Colonic mucosa (tissue), 4 donors: ENCODE data around the gene TCP1. TPM values are rescaled to one million over a fixed set of nuclear protein-coding genes. Genes with fewer than 3 reads are reported as not detected.
"Not testable (repeated sequence)": the region's sequence is repeated elsewhere in the genome, so short reads cannot be mapped to it uniquely, and the experiment has no call there.

Experiments
- DNase-seq: peaks from one replicate; pipeline ENCODE4 v3.0.0-alpha.2; 2020
- H3K27ac ChIP-seq: fragments of 200-600 bp; one replicate; pipeline ENCODE4 v1.8.0; 2021
- H3K27me3 ChIP-seq: fragments of 200-600 bp; one replicate; pipeline ENCODE4 v1.8.0; 2021
- H3K36me3 ChIP-seq: fragments of 200-600 bp; one replicate; pipeline ENCODE4 v1.8.0; 2021
- H3K4me1 ChIP-seq: fragments of 200-600 bp; one replicate; pipeline ENCODE4 v1.8.0; 2021; ENCODE audit warnings: mild to moderate bottlenecking
- H3K4me3 ChIP-seq: fragments of 200-600 bp; one replicate; pipeline ENCODE4 v1.8.0; 2021
- H3K9ac ChIP-seq, 2 donors: one replicate each; pipeline ENCODE4 v1.7.0; 2013; ENCODE audit warnings: control low read depth in 2 of 2, low read depth in 2 of 2, low read length in 2 of 2
- H3K9me3 ChIP-seq: fragments of 200-600 bp; one replicate; pipeline ENCODE4 v1.8.0; 2021
- CTCF ChIP-seq: fragments of 200-600 bp; IDR thresholded peaks from one replicate; pipeline ENCODE4 v1.8.0; 2022; ENCODE audit warnings: antibody characterized with exemption, mild to moderate bottlenecking
- intact Hi-C: fragments of 100-400 bp; cut with DNase I; formaldehyde crosslinking; loops from one replicate; pipeline ENCODE4 v1.14.1; 2022
- total RNA-seq, 2 donors: library from RNA; stranded (reverse); fragmentation: NEBNext Ultra II Directional in 1 of 2; extraction: Animal tissue kit (Norgen Biotek cat#: 25700) in 1 of 2; gene quantifications; one replicate each; pipeline ENCODE4 v1.2.1, GENCODE V29; 2021
- donor health status: healthy.
- donor health status: DM: no; HTN: no; CAD: no.
- donor health status: DM: no; HTN: no; CAD: no.

The TCP1 gene
- total RNA-seq, 2 donors from 2014 or later: 163 to 294 TPM

- DNase-seq: no peak
- H3K9me3 ChIP-seq: no peaks in the 10 kb centered on the region
- H3K27ac ChIP-seq: no peak overlapping the region
- no peak overlapping the region for H3K9ac ChIP-seq
- H3K4me3 ChIP-seq: no peak overlapping the region
- H3K27me3 ChIP-seq: no peaks in the 10 kb centered on the region
- TF ChIP-seq CTCF: no peak
- no peaks in the 10 kb centered on the region for H3K4me1 ChIP-seq
- H3K36me3 ChIP-seq: no peaks in the 10 kb centered on the region
- intact Hi-C loops: no loop called here
Observed at GRCh38 chr6:159805440-159806020, 16.1 kb upstream of the TCP1 start.

GRCh38 chr6:159804504-159804903 is 15.1 kb upstream of the TCP1 start:
- peak; percentile 36 for DNase-seq
- no peaks in the 10 kb centered on the region for H3K36me3 ChIP-seq
- intact Hi-C loops: no loop called here
- H3K4me3 ChIP-seq: no peak overlapping the region
- no peak overlapping the region for H3K9ac ChIP-seq
- no peak overlapping the region for H3K27ac ChIP-seq
- no peaks in the 10 kb centered on the region for H3K27me3 ChIP-seq
- H3K9me3 ChIP-seq: no peaks in the 10 kb centered on the region
- TF ChIP-seq CTCF: no peak
- H3K4me1 ChIP-seq: no peaks in the 10 kb centered on the region

GRCh38 chr6:159801935-159802334 is 12.5 kb upstream of the TCP1 start:
- intact Hi-C loops: no loop called here
- no peak for TF ChIP-seq CTCF
- Histone ChIP-seq H3K27me3 (no peaks in the 10 kb centered on the region), H3K27ac (no peak overlapping the region), H3K4me3 (no peak overlapping the region), H3K9ac (no peak overlapping the region), H3K4me1 (no peaks in the 10 kb centered on the region), H3K9me3 (no peaks in the 10 kb centered on the region), H3K36me3 (no peaks in the 10 kb centered on the region)
- no peak for DNase-seq

- Histone ChIP-seq H3K9ac (no peak within 1 kb of the TSS), H3K27me3 (no peaks in the 10 kb centered on the region), H3K4me1 (no peaks in the 10 kb centered on the region), H3K36me3 (no peaks in the 10 kb centered on the region), H3K4me3 (no peak within 1 kb of the TSS), H3K27ac (no peak within 1 kb of the TSS), H3K9me3 (no peaks in the 10 kb centered on the region)
- intact Hi-C loops: no loop called here
- TF ChIP-seq CTCF: no peak
- DNase-seq: no peak
Observed at GRCh38 chr6:159800141-159800865, 10.9 kb upstream of the TCP1 start, which contains the start of gene PNLDC1. Gene PNLDC1 (plus strand): TSS chr6:159800276. CDS start chr6:159800308, 32 bp downstream.

GRCh38 chr6:159797554-159797953 is 8.2 kb upstream of the TCP1 start:
- no peak for DNase-seq
- Histone ChIP-seq H3K9ac (no peak overlapping the region), H3K36me3 (peaks cover 2% of the 10 kb centered on the region), H3K4me1 (no peaks in the 10 kb centered on the region), H3K27ac (no peak overlapping the region), H3K27me3 (no peaks in the 10 kb centered on the region), H3K9me3 (no peaks in the 10 kb centered on the region), H3K4me3 (no peak overlapping the region)
- no peak for TF ChIP-seq CTCF
- intact Hi-C loops: no loop called here

- intact Hi-C loops, H3K4me1 ChIP-seq, DNase-seq, H3K36me3 ChIP-seq, H3K9me3 ChIP-seq, H3K4me3 ChIP-seq, H3K27me3 ChIP-seq, H3K27ac ChIP-seq, H3K9ac ChIP-seq: not testable (repeated sequence)
Observed at GRCh38 chr6:159794976-159795375, 5.6 kb upstream of the TCP1 start.
